ENCODE data around the gene ASAP2. TPM values are rescaled to one million over a fixed set of nuclear protein-coding genes. Genes with fewer than 3 reads are reported as not detected.

ASAP2 gene
- total RNA-seq, 6 donors from 2014 or later, result 20.4 to 26.0 (median 23.4) TPM

DNA sequence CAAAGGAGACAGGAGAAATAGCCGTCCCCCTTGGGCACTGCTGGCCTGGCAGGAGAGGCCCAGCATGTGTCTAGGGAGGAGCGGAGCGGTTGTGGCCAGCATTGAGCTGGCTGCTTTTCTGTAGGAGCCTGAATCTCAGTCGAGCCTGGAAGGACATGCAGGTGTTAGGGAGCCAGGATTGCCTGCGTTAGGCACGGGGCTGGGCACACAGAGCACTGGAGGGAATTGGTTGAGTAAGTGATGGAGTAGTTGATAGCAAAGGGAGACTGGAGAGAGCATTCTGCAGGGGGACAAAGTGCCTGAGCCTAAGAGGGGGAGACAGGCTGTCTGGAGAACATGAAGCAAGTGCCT lies 22.8 kb downstream of the ASAP2 start:
- Histone ChIP-seq H3K4me1 (peaks cover 46 to 81% (median 68%) of the 10 kb centered on the region in 4 donors), H3K27ac (no peak overlapping the region), H3K27me3 (no peaks in the 10 kb centered on the region), H3K36me3 (no peaks in the 10 kb centered on the region), H3K4me3 (no peak overlapping the region), H3K9me3 (no peaks in the 10 kb centered on the region)
- no peak for ATAC-seq (ENCODE audit: low FRiP score in 2 of 2)
- DNase-seq, result no peak
- 79 to 93% methylated on average over 5 to 6 of the region's 6 CpGs for WGBS, 2 donors
- no peak for TF ChIP-seq POLR2AphosphoS5 (IDR thresholded peaks at IDR 0.05)
- no peak for TF ChIP-seq EP300 (IDR thresholded peaks at IDR 0.05)
- no peak for TF ChIP-seq POLR2A (IDR thresholded peaks at IDR 0.05)
- TF ChIP-seq, protein P1, sequence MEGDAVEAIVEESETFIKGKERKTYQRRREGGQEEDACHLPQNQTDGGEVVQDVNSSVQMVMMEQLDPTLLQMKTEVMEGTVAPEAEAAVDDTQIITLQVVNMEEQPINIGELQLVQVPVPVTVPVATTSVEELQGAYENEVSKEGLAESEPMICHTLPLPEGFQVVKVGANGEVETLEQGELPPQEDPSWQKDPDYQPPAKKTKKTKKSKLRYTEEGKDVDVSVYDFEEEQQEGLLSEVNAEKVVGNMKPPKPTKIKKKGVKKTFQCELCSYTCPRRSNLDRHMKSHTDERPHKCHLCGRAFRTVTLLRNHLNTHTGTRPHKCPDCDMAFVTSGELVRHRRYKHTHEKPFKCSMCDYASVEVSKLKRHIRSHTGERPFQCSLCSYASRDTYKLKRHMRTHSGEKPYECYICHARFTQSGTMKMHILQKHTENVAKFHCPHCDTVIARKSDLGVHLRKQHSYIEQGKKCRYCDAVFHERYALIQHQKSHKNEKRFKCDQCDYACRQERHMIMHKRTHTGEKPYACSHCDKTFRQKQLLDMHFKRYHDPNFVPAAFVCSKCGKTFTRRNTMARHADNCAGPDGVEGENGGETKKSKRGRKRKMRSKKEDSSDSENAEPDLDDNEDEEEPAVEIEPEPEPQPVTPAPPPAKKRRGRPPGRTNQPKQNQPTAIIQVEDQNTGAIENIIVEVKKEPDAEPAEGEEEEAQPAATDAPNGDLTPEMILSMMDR (IDR thresholded peaks at IDR 0.05), result no peak

DNA sequence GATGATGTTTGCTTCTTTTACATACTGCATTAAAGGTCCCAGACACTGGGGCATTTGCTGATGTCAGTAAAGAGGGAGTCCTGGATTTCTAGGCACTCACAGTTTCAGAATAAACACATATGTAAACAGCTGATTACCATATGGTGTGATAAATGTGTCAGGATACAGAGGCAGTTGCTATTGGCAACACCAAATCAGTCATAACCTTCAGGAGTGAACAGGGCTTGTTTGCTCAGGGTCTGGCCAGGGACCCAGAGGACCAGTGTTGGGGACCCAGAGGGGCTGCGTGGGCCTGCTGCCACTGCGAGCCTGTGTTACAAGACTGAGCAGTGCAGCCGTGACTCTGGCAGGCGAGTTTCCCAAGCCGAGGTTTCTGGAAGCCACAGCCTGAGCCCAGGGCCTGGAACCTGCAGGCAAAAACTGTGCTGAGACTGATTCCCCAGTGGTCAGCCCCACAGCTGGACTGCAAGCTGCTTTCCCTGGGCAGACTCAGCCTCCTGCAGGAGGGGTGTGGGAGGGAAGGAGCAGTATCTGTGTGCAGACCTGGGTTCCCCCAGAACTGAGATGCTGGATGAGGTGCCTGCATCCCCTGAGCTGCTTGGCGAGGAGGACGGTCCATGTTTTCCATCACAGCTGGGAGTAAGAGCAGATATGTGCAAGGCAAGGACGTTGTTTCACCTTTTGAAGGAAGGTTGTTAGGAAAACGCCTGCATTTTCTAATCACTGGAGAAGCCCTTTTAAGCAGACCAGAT lies 23.6 kb downstream of the ASAP2 start:
- peaks cover 54 to 85% (median 75%) of the 10 kb centered on the region in 4 donors for H3K4me1 ChIP-seq
- peak overlapping the region in 1 of 4 donors; percentile 60 for H3K27ac ChIP-seq
- TF ChIP-seq POLR2A (IDR thresholded peaks at IDR 0.05), result no peak
- H3K4me3 ChIP-seq, result no peak overlapping the region
- no peaks in the 10 kb centered on the region for H3K36me3 ChIP-seq
- H3K27me3 ChIP-seq, result no peaks in the 10 kb centered on the region
- no peaks in the 10 kb centered on the region for H3K9me3 ChIP-seq
- ATAC-seq (ENCODE audit: low FRiP score in 2 of 2) (peak in 1 of 2 donors; percentile 5), DNase-seq (peak in 1 of 2 donors; percentile 69)
- 72 to 73% methylated on average over 2 to 9 of the region's 9 CpGs for WGBS, 2 donors

DNA sequence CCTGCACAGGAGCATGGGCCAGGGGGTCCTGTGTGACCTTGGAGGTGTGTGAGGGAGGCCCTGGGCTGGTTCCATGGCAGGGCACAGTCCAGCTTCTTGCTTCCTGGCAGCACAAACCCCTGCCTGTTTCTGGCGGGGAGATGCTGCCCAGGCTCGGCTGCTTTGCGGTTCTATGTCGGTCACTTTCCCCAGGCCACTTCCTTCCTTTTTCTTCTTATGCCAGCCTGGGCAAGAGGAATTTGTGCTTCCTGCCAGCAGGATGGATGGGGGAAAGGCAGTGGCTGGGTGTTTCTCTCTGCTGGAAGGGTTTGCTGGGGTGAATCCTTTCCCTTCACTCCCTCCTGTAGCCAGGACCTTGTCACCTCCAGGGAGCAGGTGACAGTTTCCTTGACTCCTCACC lies 24.3 kb downstream of the ASAP2 start:
- Histone ChIP-seq H3K4me3 (no peak overlapping the region), H3K9me3 (no peaks in the 10 kb centered on the region), H3K27ac (peak overlapping the region in 3 of 4 donors; percentile 13 to 60 (median 27)), H3K36me3 (no peaks in the 10 kb centered on the region), H3K27me3 (no peaks in the 10 kb centered on the region), H3K4me1 (peaks cover 60 to 85% (median 77%) of the 10 kb centered on the region in 4 donors)
- ATAC-seq (ENCODE audit: low FRiP score in 2 of 2) (peak in 1 of 2 donors; percentile 40), DNase-seq (peak in 1 of 2 donors; percentile 25)
- TF ChIP-seq EP300 (IDR thresholded peaks at IDR 0.05) (no peak), POLR2A (IDR thresholded peaks at IDR 0.05) (no peak), POLR2AphosphoS5 (IDR thresholded peaks at IDR 0.05) (no peak)
- TF ChIP-seq, protein P1 (IDR thresholded peaks at IDR 0.05), result no peak
- WGBS, 2 donors, result 22 to 39% methylated on average over 4 of the region's 4 CpGs

DNA sequence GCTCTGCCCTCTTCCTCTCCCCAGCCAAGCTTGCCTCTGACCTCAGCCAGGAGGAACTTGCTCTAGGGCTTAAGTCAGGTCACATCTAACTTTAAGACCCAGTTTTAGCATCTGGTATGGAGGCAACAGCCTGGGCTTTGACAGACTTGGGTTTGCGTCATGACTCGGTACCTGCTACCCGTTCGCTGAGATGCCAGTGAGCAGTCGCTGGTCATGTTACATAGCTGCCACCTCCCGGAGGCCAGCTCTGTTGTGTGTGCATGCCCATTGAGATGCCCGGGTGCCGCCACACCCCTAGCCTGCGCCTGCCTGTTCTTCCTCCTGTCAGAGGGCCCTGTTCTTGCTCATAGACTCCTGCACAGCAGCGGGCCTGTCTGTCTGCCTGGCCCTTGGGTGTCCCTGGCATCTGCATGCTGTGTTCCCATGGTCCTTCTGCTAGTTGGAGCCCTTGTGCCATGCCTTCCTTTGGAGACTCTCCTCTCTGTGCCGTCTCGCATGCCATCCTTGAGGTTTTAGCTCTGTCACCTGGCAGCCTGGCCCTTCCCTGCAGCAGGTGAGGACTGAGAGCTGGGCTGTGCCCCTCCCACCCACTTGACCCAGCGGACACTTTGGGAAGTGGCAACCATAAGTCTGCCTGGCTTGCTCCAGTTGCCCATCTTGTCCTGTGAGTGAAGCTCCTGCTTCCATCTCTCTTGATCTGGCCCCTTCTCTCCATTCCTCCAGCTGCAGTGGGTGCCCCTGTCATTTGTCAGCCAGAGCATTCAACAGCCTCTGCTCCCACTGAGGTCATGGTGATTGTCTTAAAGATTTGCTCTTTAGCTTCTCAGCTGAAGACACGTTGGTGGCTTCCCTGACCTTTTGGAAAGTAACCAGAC lies 24.9 kb downstream of the ASAP2 start:
- 77 to 91% methylated on average over 4 to 8 of the region's 14 CpGs for WGBS, 2 donors
- Histone ChIP-seq H3K4me1 (peaks cover 62 to 85% (median 77%) of the 10 kb centered on the region in 4 donors), H3K27ac (peak overlapping the region in 3 of 4 donors; percentile 1 to 60 (median 27)), H3K9me3 (no peaks in the 10 kb centered on the region), H3K36me3 (no peaks in the 10 kb centered on the region), H3K4me3 (no peak overlapping the region), H3K27me3 (no peaks in the 10 kb centered on the region)
- peak in 1 of 2 donors; percentile 54 for DNase-seq
- TF ChIP-seq POLR2AphosphoS5 (IDR thresholded peaks at IDR 0.05) (no peak), POLR2A (IDR thresholded peaks at IDR 0.05) (no peak), EP300 (IDR thresholded peaks at IDR 0.05) (no peak)
- TF ChIP-seq, protein P1 (IDR thresholded peaks at IDR 0.05), result no peak
- ATAC-seq (ENCODE audit: low FRiP score in 2 of 2), result peak in 1 of 2 donors; percentile 2

DNA sequence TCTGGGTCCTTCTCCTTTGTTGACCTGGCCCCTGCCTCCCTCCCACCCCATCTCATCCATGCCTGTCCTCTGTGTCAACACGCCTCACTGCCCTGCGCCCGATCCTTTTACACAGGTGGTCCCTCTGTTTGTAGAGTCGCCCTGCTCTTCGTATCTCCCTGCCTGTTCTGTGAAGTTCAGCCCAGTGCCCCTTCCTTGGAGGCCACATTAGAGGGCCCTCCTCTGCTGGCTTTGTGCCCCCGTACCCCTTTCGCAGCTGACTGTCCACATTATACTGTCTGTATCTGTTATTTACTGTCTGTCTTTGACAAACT lies 25.5 kb downstream of the ASAP2 start:
- 89 to 90% methylated on average over 7 of the region's 7 CpGs for WGBS, 2 donors
- Histone ChIP-seq H3K36me3 (no peaks in the 10 kb centered on the region), H3K4me3 (no peak overlapping the region), H3K4me1 (peaks cover 67 to 85% (median 73%) of the 10 kb centered on the region in 4 donors), H3K27ac (peak overlapping the region in 1 of 4 donors; percentile 60), H3K27me3 (no peaks in the 10 kb centered on the region), H3K9me3 (no peaks in the 10 kb centered on the region)
- DNase-seq, result no peak
- no peak for ATAC-seq (ENCODE audit: low FRiP score in 2 of 2)
- no peak for TF ChIP-seq POLR2AphosphoS5 (IDR thresholded peaks at IDR 0.05)
- no peak for TF ChIP-seq EP300 (IDR thresholded peaks at IDR 0.05)
- TF ChIP-seq, protein P1 (IDR thresholded peaks at IDR 0.05), result no peak
- no peak for TF ChIP-seq POLR2A (IDR thresholded peaks at IDR 0.05)
